PC-9 (cell line): Measurements from ENCODE around the gene NUP188. TPM values are rescaled to one million over a fixed set of nuclear protein-coding genes. Genes with fewer than 3 reads are reported as not detected.

ENCODE experiments used
- BruUV-seq: library from RNA; stranded (reverse); fragments of 400-500 nt; replicated peaks from 2 replicates; lab custom pipeline; 2021; lab: Mats Ljungman, UMichigan
- CTCF ChIA-PET: fragments of 300-600 bp; sonication (Branson Sonifier 250); formaldehyde crosslinking; loops from one replicate; lab custom pipeline; 2022; ENCODE audit warnings: antibody characterized with exemption; lab: Charles Lee
- POLR2A ChIA-PET: fragments of 300-600 bp; sonication (Branson Sonifier 250); formaldehyde crosslinking; loops from one replicate; lab custom pipeline; 2022; ENCODE audit warnings: antibody characterized with exemption; ENCODE audit not compliant: unreplicated experiment; lab: Charles Lee
- DNase-seq, 2 experiments: peaks; one replicate each; pipeline versions ENCODE4 v3.0.0 to v3.0.0-alpha.2; 2015 to 2022; ENCODE audit warnings: mixed read lengths in 1 of 2
- H2AFZ ChIP-seq: fragments of 200-600 bp; sonication (generic); 2 replicates; pipeline ENCODE4 v1.8.1; 2017; ENCODE audit warnings: antibody characterized with exemption
- H3F3A ChIP-seq: fragments of 200-600 bp; sonication (generic); 2 replicates; pipeline ENCODE4 v1.8.1; 2017; ENCODE audit warnings: antibody characterized with exemption, mild to moderate bottlenecking, low read depth; ENCODE audit not compliant: insufficient read depth
- H3K27ac ChIP-seq: fragments of 200-600 bp; sonication (generic); 2 replicates; pipeline ENCODE4 v1.6.1; 2016; ENCODE audit warnings: mixed run types
- H3K27me3 ChIP-seq: fragments of 200-600 bp; sonication (generic); 2 replicates; pipeline ENCODE4 v1.6.1; 2016; ENCODE audit warnings: low read depth, mixed run types; ENCODE audit not compliant: insufficient read depth
- H3K36me3 ChIP-seq: fragments of 200-600 bp; sonication (generic); 2 replicates; pipeline ENCODE4 v1.6.1; 2016; ENCODE audit warnings: low read depth, mixed run types
- H3K4me1 ChIP-seq: fragments of 200-600 bp; sonication (generic); replicated peaks from 2 replicates; pipeline ENCODE4 v1.6.1; 2016; ENCODE audit warnings: mixed run types; ENCODE audit not compliant: insufficient read depth
- H3K4me2 ChIP-seq: fragments of 200-600 bp; sonication (generic); 2 replicates; pipeline ENCODE4 v1.6.1; 2017; ENCODE audit warnings: mixed run types
- H3K4me3 ChIP-seq: fragments of 200-600 bp; sonication (generic); 2 replicates; pipeline ENCODE4 v1.6.1; 2016; ENCODE audit warnings: mixed run types
- H3K79me2 ChIP-seq: fragments of 200-600 bp; sonication (generic); 2 replicates; pipeline ENCODE4 v1.6.1; 2017; ENCODE audit warnings: low read depth, mixed run types
- H3K9me2 ChIP-seq: fragments of 200-600 bp; sonication (generic); 2 replicates; pipeline ENCODE4 v1.8.1; 2017; ENCODE audit warnings: mild to moderate bottlenecking; ENCODE audit not compliant: insufficient read depth
- H3K9me3 ChIP-seq: fragments of 200-600 bp; sonication (generic); 2 replicates; pipeline ENCODE4 v1.8.1; 2016; ENCODE audit warnings: low read depth; ENCODE audit not compliant: insufficient read depth
- H4K20me1 ChIP-seq: fragments of 200-600 bp; sonication (generic); 2 replicates; pipeline ENCODE4 v1.8.1; 2017; ENCODE audit not compliant: insufficient read depth
- EZH2 ChIP-seq: fragments of 200-600 bp; sonication (generic); IDR thresholded peaks from 2 replicates; pipeline ENCODE4 v1.8.0; 2017; ENCODE audit warnings: antibody characterized with exemption, low read depth
- intact Hi-C: fragments of 100-400 bp; cut with micrococcal nuclease; formaldehyde crosslinking; loops from one replicate; pipeline ENCODE4 v1.10.0; 2022; ENCODE audit not compliant: unreplicated experiment
- total RNA-seq: library from RNA; stranded (reverse); gene quantifications from 2 replicates; pipeline ENCODE4 v1.2.3, GENCODE V29; 2021
- TF ChIP-seq, protein P1 (sequence below): fragments of 200-600 bp; sonication (generic); conservative IDR thresholded peaks from 2 replicates; pipeline ENCODE4 v1.6.1; 2017; ENCODE audit warnings: mixed run types, antibody characterized with exemption, mild to moderate bottlenecking, moderate library complexity

Gene NUP188
- total RNA-seq, 1 experiment from 2014 or later: 90.0 TPM

DNA sequence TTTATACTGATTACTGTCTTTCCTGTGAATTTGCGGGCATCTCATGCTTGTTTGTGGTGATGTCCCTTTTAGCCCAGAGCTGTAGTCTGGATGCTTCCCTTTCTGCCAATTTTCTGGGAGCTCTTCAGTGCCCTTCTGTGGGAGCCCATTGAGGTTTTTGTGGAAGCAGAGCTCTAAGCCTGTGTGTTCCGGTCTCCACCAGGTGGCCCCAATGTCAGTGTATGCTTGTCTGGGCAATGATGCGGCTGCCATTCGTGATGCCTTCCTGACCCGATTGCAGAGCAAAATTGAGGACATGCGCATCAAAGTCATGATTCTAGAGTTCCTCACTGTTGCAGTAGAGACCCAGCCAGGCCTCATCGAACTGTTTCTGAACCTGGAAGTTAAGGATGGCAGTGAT is 45.5 kb downstream of the NUP188 start:
- Histone ChIP-seq H3K9me3 (no peaks in the 10 kb centered on the region), H3K9me2 (no peaks in the 10 kb centered on the region), H3K36me3 (peaks cover 32% of the 10 kb centered on the region), H3K79me2 (no peaks in the 10 kb centered on the region), H3K4me1 (no peaks in the 10 kb centered on the region), H3K4me3 (no peak overlapping the region), H3K27me3 (no peaks in the 10 kb centered on the region), H3K27ac (no peak overlapping the region), H4K20me1 (no peaks in the 10 kb centered on the region), H3F3A (0 out of 2 replicates have a peak, but pooled peaks cover 4% of the 10 kb centered on the region), H3K4me2 (no peak overlapping the region), H2AFZ (no peak overlapping the region)
- TF ChIP-seq, protein P1, sequence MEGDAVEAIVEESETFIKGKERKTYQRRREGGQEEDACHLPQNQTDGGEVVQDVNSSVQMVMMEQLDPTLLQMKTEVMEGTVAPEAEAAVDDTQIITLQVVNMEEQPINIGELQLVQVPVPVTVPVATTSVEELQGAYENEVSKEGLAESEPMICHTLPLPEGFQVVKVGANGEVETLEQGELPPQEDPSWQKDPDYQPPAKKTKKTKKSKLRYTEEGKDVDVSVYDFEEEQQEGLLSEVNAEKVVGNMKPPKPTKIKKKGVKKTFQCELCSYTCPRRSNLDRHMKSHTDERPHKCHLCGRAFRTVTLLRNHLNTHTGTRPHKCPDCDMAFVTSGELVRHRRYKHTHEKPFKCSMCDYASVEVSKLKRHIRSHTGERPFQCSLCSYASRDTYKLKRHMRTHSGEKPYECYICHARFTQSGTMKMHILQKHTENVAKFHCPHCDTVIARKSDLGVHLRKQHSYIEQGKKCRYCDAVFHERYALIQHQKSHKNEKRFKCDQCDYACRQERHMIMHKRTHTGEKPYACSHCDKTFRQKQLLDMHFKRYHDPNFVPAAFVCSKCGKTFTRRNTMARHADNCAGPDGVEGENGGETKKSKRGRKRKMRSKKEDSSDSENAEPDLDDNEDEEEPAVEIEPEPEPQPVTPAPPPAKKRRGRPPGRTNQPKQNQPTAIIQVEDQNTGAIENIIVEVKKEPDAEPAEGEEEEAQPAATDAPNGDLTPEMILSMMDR: no peak; the same call in 1 of the 2 replicates
- TF ChIP-seq EZH2: no peak
- BruUV-seq: no TSS peak
- CTCF ChIA-PET: interaction anchor here (0.5 to 0.6 kb wide), 2 partner anchors 39 to 716 kb away, joined by 3 to 4 read pairs; no protein-coding TSS in a partner anchor
- POLR2A ChIA-PET: interaction anchor here (0.6 kb wide), 1 partner anchor 326 kb away, joined by 7 read pairs; no protein-coding TSS in a partner anchor
- intact Hi-C loops: loop anchor here (1.0 kb wide), 1 partner anchor 35 kb away; the partner anchor contains the start of gene SH3GLB2
- DNase-seq: no peak

DNA sequence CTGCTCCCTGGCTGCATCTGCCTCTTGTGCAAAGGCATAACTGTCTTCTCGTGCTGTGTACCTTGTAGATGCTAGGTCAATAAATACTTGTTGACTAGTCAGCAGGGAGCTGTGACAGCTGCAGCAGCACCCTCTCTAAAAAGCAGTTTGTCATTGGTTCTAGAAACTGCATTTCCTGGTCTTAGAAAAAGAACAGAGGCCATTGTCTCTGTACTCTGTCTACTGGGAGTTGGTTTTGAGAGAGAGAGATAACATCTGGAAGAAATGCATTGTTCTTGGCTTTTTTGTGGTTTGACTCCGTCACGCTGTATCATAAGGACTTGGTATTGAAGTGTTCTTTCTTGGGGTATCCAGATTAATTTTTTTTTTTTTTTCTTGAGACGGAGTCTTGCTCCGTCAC is 48.3 kb downstream of the NUP188 start:
- H3F3A ChIP-seq: 0 out of 2 replicates have a peak, but pooled peaks cover 4% of the 10 kb centered on the region
- no peaks in the 10 kb centered on the region for H4K20me1 ChIP-seq
- POLR2A ChIA-PET: interaction anchor here (0.7 kb wide), 1 partner anchor 175 kb away, joined by 3 read pairs; no protein-coding TSS in a partner anchor
- no peaks in the 10 kb centered on the region for H3K9me3 ChIP-seq
- H3K4me3 ChIP-seq: no peak overlapping the region
- H3K9me2 ChIP-seq: no peaks in the 10 kb centered on the region
- H3K27me3 ChIP-seq: no peaks in the 10 kb centered on the region
- no peak overlapping the region for H3K4me2 ChIP-seq
- CTCF ChIA-PET: no interaction called here
- no peaks in the 10 kb centered on the region for H3K79me2 ChIP-seq
- H3K4me1 ChIP-seq: no peaks in the 10 kb centered on the region
- intact Hi-C loops: no loop called here
- BruUV-seq: no TSS peak
- TF ChIP-seq, protein P1: no peak
- no peak for TF ChIP-seq EZH2
- no peak overlapping the region for H3K27ac ChIP-seq
- no peak for DNase-seq
- peaks cover 20% of the 10 kb centered on the region; the same call in 1 of the 2 replicates for H3K36me3 ChIP-seq
- H2AFZ ChIP-seq: no peak overlapping the region

DNA sequence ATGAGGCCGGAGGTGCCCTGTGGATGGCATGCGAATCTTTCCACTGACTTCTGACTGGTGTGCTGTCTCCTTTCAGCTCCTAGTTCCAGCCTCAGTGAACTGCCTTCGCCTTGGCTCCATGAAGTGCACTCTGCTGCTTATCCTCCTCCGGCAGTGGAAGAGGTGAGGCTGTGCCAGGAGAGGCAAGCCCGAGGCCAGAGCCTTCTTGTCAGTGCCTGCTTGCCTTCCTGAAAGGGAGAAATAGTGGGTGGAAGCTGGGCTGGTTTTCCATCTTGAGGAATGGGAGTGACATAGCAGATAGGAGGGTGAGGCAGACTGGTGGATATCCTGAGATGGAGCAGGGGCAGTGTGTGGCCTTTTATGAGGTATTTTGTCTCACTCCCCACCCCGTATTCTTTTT is 51.0 kb downstream of the NUP188 start:
- Histone ChIP-seq H3K4me1 (no peaks in the 10 kb centered on the region), H3F3A (peaks cover 29% of the 10 kb centered on the region), H3K27me3 (no peaks in the 10 kb centered on the region), H3K27ac (no peak overlapping the region), H3K9me2 (no peaks in the 10 kb centered on the region), H3K9me3 (no peaks in the 10 kb centered on the region), H3K4me2 (no peak overlapping the region), H2AFZ (no peak overlapping the region), H3K4me3 (no peak overlapping the region), H3K36me3 (peaks cover 18% of the 10 kb centered on the region; the same call in 1 of the 2 replicates), H4K20me1 (no peaks in the 10 kb centered on the region), H3K79me2 (no peaks in the 10 kb centered on the region)
- ChIA-PET POLR2A (no interaction called here), CTCF (no interaction called here)
- no peak for DNase-seq
- TF ChIP-seq, protein P1: no peak
- TF ChIP-seq EZH2: no peak
- intact Hi-C loops: no loop called here
- BruUV-seq: no TSS peak
